CD4-positive, alpha-beta T cell treated with Interleukin-1 beta for 1 hour (primary cell): ENCODE measurements around the gene OSBPL5.

Experiments
- DNase-seq, 2 donors: peaks; one replicate each; pipeline ENCODE4 v3.0.0-alpha.2; 2020 to 2022

OSBPL5 gene

DNA sequence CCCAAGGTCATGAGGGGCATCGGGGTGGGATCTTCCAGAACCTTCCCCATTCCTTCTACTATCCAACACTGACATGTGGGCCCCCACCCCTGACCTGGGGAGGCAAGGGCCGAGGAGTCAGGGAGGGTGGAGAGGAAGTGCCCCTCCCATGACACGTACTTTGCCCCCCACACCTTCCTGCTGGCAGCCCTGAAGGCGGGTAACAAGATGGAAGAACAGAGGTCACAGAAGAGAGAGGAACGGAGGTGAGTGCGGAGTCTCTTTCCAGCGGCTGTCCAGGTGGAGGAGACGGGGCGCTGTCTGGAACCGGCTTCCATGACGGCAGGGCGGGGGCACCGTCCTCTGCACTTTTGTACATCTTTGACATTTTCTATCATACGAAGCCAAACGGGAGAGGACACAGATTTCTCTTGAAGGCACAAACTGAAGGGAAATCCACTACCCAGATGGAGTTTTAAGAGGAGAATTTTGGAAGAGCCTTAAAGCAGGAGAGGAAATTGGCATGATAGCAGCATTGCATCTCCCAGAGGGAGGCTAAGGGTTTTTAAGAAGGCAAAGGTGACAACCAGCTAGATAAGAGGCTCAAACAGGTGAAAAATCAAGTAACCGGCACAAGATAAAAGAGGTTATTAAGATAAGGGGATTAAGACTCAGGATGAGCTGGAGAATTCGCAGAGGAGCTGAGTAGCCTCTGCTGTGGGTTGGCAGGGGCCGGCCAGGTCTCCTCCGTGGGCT lies 16.7 kb downstream of the OSBPL5 start:
- no peak for DNase-seq

- no peak for DNase-seq
Measured at GRCh38 chr11:3147626-3148025, 17.5 kb downstream of the OSBPL5 start.

DNA sequence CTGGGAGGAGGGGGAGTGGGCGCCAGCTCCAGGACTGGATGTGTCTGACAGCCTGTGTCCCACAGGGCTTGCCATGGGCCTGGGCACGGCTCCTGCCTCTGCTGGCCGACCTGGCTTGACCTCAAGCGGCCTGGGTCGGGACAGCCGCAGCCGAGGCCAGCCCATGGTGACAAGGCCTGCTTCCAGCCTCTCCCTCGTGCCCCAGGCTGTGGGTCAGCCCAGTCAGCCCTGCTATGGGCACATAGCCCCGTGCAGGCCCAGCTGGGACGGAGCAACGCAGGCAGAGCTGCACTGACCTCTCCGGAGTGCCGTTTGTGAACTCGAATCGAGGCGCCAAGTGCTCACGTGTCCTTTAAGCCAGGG lies 17.9 kb downstream of the OSBPL5 start:
- no peak for DNase-seq

DNA sequence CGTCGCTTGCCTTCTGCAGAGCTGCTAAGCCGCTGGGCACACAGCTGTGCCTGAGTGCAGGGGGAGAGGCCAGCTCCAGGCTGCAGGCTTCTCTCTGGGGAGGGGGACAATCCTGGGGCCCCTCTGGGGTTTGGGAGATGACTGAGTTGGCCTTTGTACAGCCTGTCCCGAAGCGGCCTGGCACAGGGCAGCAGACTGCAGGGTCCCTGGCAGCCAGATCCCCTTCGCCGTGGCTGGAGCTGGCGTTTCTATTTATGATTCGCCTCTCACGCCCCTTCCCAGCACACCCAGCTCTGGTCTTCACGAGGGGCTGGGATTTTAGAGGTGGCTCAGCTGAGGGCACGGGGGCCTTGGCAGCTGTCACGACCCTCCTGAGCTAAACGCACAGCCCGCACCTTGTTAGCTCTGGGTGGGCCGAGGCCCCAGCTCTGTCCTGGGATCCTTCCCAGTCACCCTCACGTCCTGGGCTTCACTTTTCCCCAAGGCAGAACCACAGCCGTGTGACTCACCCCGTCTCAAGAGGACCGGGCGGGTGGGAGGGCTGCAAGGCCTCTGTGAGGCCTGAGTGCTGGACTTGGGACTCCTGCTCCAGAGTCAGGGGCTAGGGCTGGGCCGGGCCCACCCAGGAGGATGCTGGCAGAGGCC lies 18.4 kb downstream of the OSBPL5 start:
- DNase-seq = no peak

DNA sequence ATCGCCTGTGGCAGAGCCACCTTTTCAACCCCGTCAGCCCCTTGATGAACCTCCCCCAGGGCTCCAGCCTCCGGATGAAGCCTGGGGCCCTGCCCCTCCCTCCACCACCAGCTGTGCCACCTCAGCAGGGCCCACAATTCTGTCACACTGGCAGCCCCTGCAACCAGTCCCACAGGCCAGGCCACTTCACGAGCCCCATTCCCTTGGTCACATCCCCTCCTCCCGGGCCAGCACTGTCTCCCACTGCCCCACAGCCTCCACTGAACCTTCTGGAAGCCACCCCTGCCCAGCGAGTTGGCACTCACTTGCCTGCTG lies 19.9 kb downstream of the OSBPL5 start:
- DNase-seq = no peak

- DNase-seq = no peak
Measured at GRCh38 chr11:3144296-3145205, 20.6 kb downstream of the OSBPL5 start.

GRCh38 chr11:3143136-3143880 lies 21.8 kb downstream of the OSBPL5 start:
- DNase-seq = no peak

DNA sequence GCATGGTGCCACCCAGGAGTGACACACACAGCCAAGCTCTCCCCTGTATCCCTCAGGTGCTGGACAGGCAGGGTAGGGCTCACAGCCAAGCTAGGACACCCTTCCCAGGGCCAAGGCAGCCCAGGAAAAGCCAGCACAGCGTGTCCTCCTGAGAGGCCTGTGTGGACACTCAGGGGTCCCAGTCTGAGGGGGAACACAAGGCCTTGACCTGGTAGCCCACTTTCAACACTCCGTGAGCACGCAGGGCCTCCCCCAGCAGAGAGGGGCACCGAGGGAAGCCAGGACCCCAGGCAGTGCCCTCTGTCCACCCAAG lies 24.9 kb downstream of the OSBPL5 start:
- no peak for DNase-seq

GRCh38 chr11:3139481-3140290 lies 25.4 kb downstream of the OSBPL5 start:
- DNase-seq = no peak

- DNase-seq = no peak
Measured at GRCh38 chr11:3139086-3139440, 26.0 kb downstream of the OSBPL5 start.

GRCh38 chr11:3138178-3139085 lies 26.7 kb downstream of the OSBPL5 start:
- no peak for DNase-seq

GRCh38 chr11:3137486-3138177 lies 27.5 kb downstream of the OSBPL5 start:
- no peak for DNase-seq

DNA sequence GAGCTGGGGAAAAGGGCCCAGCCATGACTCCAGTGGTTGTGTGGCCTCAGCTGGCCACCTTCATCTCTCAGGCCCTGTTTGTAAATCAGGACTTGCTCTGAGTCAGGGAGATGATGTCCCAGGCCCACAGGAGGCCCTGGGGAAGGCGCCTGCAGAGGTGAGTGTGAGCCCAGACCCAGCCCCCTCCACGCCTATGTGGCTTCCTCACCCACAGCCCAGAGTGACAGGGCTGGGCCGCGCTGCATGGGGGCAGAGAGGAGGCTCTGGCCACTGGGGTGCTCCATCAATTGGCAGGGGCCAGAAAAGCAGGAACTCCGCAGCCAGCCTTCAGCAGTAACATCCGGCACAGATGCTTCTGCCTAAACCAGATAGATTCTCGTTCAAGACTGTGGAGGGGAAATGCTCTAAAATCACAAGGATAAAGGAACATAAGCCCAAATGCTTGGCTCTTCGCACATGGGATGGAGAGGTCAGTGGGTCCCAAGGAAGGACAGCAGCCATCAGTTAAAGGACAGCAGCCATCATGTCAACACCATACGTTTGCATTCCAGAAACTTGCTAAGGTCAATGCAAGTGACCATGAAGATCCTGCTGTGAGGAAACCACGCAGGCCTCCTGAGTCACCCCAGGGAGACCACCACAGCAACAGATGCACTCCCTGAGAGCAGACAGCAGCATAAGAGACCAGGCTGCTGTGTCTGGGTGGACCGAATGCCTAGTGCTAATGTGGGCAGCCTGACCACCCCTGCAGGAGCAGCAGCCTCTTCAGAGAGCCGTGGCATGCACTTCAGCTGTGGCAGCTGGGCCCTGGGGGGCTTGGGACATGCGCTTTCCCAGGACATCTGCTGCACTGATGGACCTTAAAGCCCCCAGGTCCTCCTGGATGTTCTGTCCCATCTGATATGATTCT lies 28.3 kb downstream of the OSBPL5 start:
- peak; percentile 11 to 35 for DNase-seq

GRCh38 chr11:3135481-3136440 lies 29.3 kb downstream of the OSBPL5 start:
- peak; percentile 18 to 30 for DNase-seq

- DNase-seq = no peak
Measured at GRCh38 chr11:3134651-3135480, 30.2 kb downstream of the OSBPL5 start.

- DNase-seq = no peak
Measured at GRCh38 chr11:3134218-3134621, 30.9 kb downstream of the OSBPL5 start.
